ENCODE data around the gene PPP6R3. TPM values are rescaled to one million over a fixed set of nuclear protein-coding genes. Genes with fewer than 3 reads are reported as not detected.

Gene PPP6R3
- total RNA-seq, 1 experiment from 2014 or later = 129 TPM

GRCh38 chr11:68461575-68461917, 994 bp downstream of the PPP6R3 start:
- Histone ChIP-seq H3F3A (ENCODE audit: insufficient read depth, low read depth) (peaks cover 11% of the 10 kb centered on the region; the same call in 1 of the 2 replicates), H3K9me3 (ENCODE audit: insufficient read depth, low read depth) (no peaks in the 10 kb centered on the region), H3K4me1 (replicated peaks; ENCODE audit: insufficient read depth) (peaks cover 21% of the 10 kb centered on the region), H3K79me2 (ENCODE audit: low read depth) (peaks cover 59% of the 10 kb centered on the region), H3K4me2 (peak overlapping the region; percentile 100), H4K20me1 (ENCODE audit: insufficient read depth) (peaks cover 52% of the 10 kb centered on the region), H3K9me2 (ENCODE audit: insufficient read depth) (no peaks in the 10 kb centered on the region), H3K4me3 (peak overlapping the region; percentile 72), H3K36me3 (ENCODE audit: low read depth) (peaks cover 4% of the 10 kb centered on the region; the same call in 1 of the 2 replicates), H2AFZ (no peak overlapping the region), H3K27ac (no peak overlapping the region), H3K27me3 (ENCODE audit: insufficient read depth, low read depth) (no peaks in the 10 kb centered on the region)
- no TSS peak for BruUV-seq (replicated peaks)
- no peak for TF ChIP-seq EZH2 (IDR thresholded peaks at IDR 0.05; ENCODE audit: low read depth)
- ChIA-PET CTCF (no interaction called here), POLR2A (ENCODE audit: unreplicated experiment) (no interaction called here)
- no peak for DNase-seq
- intact Hi-C loops (cut with micrococcal nuclease; ENCODE audit: unreplicated experiment) = loop anchor here (2.0 kb wide), 1 partner anchor 377 kb away; no protein-coding TSS in a partner anchor

DNA sequence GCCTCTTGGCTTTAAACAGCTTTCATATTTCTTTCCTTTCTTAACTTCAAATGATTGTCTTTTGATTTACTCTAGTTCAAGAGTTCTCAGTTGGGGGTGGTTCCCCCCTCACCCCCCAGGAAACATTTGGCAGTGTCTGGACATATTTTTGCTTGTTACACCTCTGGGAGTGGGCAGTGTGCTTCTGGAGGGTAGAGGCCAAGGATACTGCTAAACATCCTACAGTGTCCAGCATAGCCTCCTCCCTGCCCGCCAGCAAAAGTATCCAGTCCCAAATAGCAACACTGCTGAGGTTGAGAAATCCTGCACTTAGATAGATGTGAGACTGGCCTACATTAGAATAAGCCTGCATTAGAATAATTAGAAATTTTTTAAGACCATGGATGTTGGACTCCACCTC, 3.2 kb downstream of the PPP6R3 start:
- Histone ChIP-seq H3F3A (ENCODE audit: insufficient read depth, low read depth) (peaks cover 11% of the 10 kb centered on the region; the same call in 1 of the 2 replicates), H4K20me1 (ENCODE audit: insufficient read depth) (peaks cover 74% of the 10 kb centered on the region), H3K36me3 (ENCODE audit: low read depth) (peaks cover 4% of the 10 kb centered on the region; the same call in 1 of the 2 replicates), H3K27ac (no peak overlapping the region), H3K4me3 (no peak overlapping the region), H3K79me2 (ENCODE audit: low read depth) (peaks cover 81% of the 10 kb centered on the region), H3K9me2 (ENCODE audit: insufficient read depth) (no peaks in the 10 kb centered on the region), H3K9me3 (ENCODE audit: insufficient read depth, low read depth) (no peaks in the 10 kb centered on the region), H2AFZ (no peak overlapping the region), H3K27me3 (ENCODE audit: insufficient read depth, low read depth) (no peaks in the 10 kb centered on the region), H3K4me1 (replicated peaks; ENCODE audit: insufficient read depth) (peaks cover 21% of the 10 kb centered on the region), H3K4me2 (peak overlapping the region; percentile 100)
- intact Hi-C loops (cut with micrococcal nuclease; ENCODE audit: unreplicated experiment) = no loop called here
- no peak for DNase-seq
- TF ChIP-seq, protein P1, sequence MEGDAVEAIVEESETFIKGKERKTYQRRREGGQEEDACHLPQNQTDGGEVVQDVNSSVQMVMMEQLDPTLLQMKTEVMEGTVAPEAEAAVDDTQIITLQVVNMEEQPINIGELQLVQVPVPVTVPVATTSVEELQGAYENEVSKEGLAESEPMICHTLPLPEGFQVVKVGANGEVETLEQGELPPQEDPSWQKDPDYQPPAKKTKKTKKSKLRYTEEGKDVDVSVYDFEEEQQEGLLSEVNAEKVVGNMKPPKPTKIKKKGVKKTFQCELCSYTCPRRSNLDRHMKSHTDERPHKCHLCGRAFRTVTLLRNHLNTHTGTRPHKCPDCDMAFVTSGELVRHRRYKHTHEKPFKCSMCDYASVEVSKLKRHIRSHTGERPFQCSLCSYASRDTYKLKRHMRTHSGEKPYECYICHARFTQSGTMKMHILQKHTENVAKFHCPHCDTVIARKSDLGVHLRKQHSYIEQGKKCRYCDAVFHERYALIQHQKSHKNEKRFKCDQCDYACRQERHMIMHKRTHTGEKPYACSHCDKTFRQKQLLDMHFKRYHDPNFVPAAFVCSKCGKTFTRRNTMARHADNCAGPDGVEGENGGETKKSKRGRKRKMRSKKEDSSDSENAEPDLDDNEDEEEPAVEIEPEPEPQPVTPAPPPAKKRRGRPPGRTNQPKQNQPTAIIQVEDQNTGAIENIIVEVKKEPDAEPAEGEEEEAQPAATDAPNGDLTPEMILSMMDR (conservative IDR thresholded peaks at IDR 0.05) = no peak
- no peak for TF ChIP-seq EZH2 (IDR thresholded peaks at IDR 0.05; ENCODE audit: low read depth)
- BruUV-seq (replicated peaks) = no TSS peak
- CTCF ChIA-PET = no interaction called here
- POLR2A ChIA-PET (ENCODE audit: unreplicated experiment) = no interaction called here

DNA sequence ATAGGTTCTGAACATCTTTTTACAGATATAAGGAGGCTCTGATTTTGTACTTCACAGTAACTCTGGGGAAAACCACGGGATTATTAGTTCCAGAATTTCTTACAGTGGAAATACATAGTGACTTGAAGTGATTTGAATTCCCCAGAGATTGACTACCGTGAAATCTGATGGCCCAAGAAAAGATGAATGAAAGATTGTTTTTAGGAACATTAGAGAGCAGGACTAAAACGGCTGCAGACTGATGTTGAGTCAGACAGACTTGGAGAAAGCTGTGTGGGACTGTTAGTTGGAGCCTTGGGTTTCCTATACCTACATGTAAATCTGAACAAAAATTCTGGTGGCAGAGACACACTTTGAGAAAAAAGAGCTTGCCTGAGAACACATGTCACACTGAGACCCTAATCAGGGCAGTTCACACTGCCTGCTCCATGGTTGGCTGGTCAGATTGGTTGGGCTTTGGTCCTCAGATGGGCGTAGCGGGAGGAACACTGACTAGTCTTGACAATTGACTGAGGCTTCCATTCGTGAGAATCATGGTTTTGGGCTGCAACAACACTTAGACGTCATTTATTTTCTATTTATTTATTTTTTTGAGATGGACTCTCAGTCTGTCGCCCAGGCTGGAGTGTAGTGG, 6.8 kb downstream of the PPP6R3 start:
- POLR2A ChIA-PET (ENCODE audit: unreplicated experiment) = no interaction called here

More for the DNA sequence above, 6.8 kb downstream of the PPP6R3 start:
- Histone ChIP-seq H3K4me1 (replicated peaks; ENCODE audit: insufficient read depth) (peaks cover 15% of the 10 kb centered on the region), H3K9me2 (ENCODE audit: insufficient read depth) (no peaks in the 10 kb centered on the region), H3K4me2 (no peak overlapping the region), H3K27ac (no peak overlapping the region), H2AFZ (no peak overlapping the region), H3K4me3 (no peak overlapping the region), H3K36me3 (ENCODE audit: low read depth) (peaks cover 13% of the 10 kb centered on the region; the same call in 1 of the 2 replicates), H3K27me3 (ENCODE audit: insufficient read depth, low read depth) (no peaks in the 10 kb centered on the region), H4K20me1 (ENCODE audit: insufficient read depth) (peaks cover 100% of the 10 kb centered on the region), H3K79me2 (ENCODE audit: low read depth) (peaks cover 100% of the 10 kb centered on the region), H3F3A (ENCODE audit: insufficient read depth, low read depth) (peaks cover 8% of the 10 kb centered on the region; the same call in 1 of the 2 replicates), H3K9me3 (ENCODE audit: insufficient read depth, low read depth) (no peaks in the 10 kb centered on the region)
- BruUV-seq (replicated peaks) = no TSS peak
- intact Hi-C loops (cut with micrococcal nuclease; ENCODE audit: unreplicated experiment) = no loop called here
- DNase-seq = no peak
- CTCF ChIA-PET = no interaction called here
- TF ChIP-seq EZH2 (IDR thresholded peaks at IDR 0.05; ENCODE audit: low read depth) = no peak
- TF ChIP-seq, protein P1 (conservative IDR thresholded peaks at IDR 0.05) = no peak
